MCF 10A (cell line): ENCODE results near the gene SLC17A2. TPM values are rescaled to one million over a fixed set of nuclear protein-coding genes. Genes with fewer than 3 reads are reported as not detected.
A peak's percentile ranks its signal among the peaks of the same experiment; 100 is the strongest.

ENCODE experiments used
- BruUV-seq: library from RNA; stranded (reverse); fragments of 400-500 nt; replicated peaks from 2 replicates; lab custom pipeline; 2021; lab: Mats Ljungman, UMichigan
- CTCF ChIA-PET: fragments of 300-600 bp; sonication (Branson Sonifier 250); formaldehyde crosslinking; extraction: SDS; loops from one replicate; lab custom pipeline; 2021; ENCODE audit warnings: antibody characterized with exemption, inconsistent platforms; lab: Yijun Ruan, JAX
- POLR2A ChIA-PET: fragments of 300-600, 350-650 bp; sonication (Branson Sonifier 250); formaldehyde crosslinking; extraction: SDS; loops from one replicate; lab custom pipeline; 2020; ENCODE audit warnings: antibody characterized with exemption, inconsistent platforms; lab: Yijun Ruan, JAX
- DNase-seq: peaks from one replicate; pipeline ENCODE4 v3.0.0-alpha.2; 2018; ENCODE audit not compliant: unreplicated experiment
- H3K27ac Mint-ChIP-seq: one replicate; pipeline ENCODE4 v1.8.0; 2022; ENCODE audit warnings: mild to moderate bottlenecking, low read depth, mixed read lengths; ENCODE audit not compliant: unreplicated experiment
- H3K27me3 Mint-ChIP-seq: one replicate; pipeline ENCODE4 v1.8.0; 2022; ENCODE audit warnings: mixed read lengths; ENCODE audit not compliant: insufficient read depth, unreplicated experiment
- H3K36me3 Mint-ChIP-seq: one replicate; pipeline ENCODE4 v1.8.0; 2022; ENCODE audit warnings: mild to moderate bottlenecking, moderate library complexity, mixed read lengths; ENCODE audit not compliant: insufficient read depth, unreplicated experiment
- H3K4me1 Mint-ChIP-seq: one replicate; pipeline ENCODE4 v1.8.0; 2022; ENCODE audit warnings: mixed read lengths; ENCODE audit not compliant: insufficient read depth, unreplicated experiment
- H3K4me3 Mint-ChIP-seq: one replicate; pipeline ENCODE4 v1.8.0; 2022; ENCODE audit warnings: mild to moderate bottlenecking, moderate library complexity, mixed read lengths; ENCODE audit not compliant: unreplicated experiment
- H3K9me3 Mint-ChIP-seq: one replicate; pipeline ENCODE4 v1.8.0; 2022; ENCODE audit warnings: mixed read lengths; ENCODE audit not compliant: unreplicated experiment
- intact Hi-C: fragments of 100-400 bp; cut with micrococcal nuclease; formaldehyde crosslinking; loops from 2 replicates; pipeline ENCODE4 v1.14.1; 2022
- total RNA-seq: library from RNA; stranded (reverse); gene quantifications from 2 replicates; pipeline ENCODE4 v1.2.3, GENCODE V29; 2022
- TF ChIP-seq, protein P1 (sequence below): fragments of 200-600 bp; IDR thresholded peaks from one replicate; pipeline ENCODE4 v1.8.0; 2022; ENCODE audit warnings: antibody characterized with exemption, mild to moderate bottlenecking; ENCODE audit not compliant: unreplicated experiment

The SLC17A2 gene
- total RNA-seq, 1 experiment from 2014 or later = not detected

DNA sequence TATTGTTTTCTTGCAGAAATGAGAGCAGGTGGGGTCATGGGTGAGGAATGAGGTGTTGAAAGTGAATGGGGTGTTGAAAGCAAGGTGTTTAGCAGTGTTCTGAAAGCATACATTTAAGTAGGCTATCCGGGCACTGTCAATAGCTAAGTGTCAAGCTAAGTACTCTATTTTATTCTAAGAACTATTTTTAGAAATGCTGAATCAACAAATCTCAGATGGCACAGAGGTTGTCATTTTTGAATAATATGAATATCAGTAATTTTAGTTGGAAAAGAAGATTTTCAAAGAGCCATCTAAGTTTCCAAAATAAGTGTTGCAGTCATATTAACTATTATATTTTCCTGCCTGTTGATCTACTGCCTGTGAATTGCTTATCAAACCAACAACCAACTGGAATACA, 34.7 kb downstream of the SLC17A2 start:
- no TSS peak for BruUV-seq
- Mint-ChIP-seq H3K4me3 (no peak overlapping the region), H3K27me3 (no peaks in the 10 kb centered on the region), H3K36me3 (no peaks in the 10 kb centered on the region), H3K27ac (no peak overlapping the region), H3K4me1 (no peaks in the 10 kb centered on the region), H3K9me3 (no peaks in the 10 kb centered on the region)
- no peak for DNase-seq
- POLR2A ChIA-PET = no interaction called here
- CTCF ChIA-PET = interaction anchor here (1.1 kb wide), 1 partner anchor 25 kb away, joined by 3 read pairs; no protein-coding TSS in a partner anchor
- intact Hi-C loops = no loop called here
- TF ChIP-seq, protein P1, sequence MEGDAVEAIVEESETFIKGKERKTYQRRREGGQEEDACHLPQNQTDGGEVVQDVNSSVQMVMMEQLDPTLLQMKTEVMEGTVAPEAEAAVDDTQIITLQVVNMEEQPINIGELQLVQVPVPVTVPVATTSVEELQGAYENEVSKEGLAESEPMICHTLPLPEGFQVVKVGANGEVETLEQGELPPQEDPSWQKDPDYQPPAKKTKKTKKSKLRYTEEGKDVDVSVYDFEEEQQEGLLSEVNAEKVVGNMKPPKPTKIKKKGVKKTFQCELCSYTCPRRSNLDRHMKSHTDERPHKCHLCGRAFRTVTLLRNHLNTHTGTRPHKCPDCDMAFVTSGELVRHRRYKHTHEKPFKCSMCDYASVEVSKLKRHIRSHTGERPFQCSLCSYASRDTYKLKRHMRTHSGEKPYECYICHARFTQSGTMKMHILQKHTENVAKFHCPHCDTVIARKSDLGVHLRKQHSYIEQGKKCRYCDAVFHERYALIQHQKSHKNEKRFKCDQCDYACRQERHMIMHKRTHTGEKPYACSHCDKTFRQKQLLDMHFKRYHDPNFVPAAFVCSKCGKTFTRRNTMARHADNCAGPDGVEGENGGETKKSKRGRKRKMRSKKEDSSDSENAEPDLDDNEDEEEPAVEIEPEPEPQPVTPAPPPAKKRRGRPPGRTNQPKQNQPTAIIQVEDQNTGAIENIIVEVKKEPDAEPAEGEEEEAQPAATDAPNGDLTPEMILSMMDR = no peak

DNA sequence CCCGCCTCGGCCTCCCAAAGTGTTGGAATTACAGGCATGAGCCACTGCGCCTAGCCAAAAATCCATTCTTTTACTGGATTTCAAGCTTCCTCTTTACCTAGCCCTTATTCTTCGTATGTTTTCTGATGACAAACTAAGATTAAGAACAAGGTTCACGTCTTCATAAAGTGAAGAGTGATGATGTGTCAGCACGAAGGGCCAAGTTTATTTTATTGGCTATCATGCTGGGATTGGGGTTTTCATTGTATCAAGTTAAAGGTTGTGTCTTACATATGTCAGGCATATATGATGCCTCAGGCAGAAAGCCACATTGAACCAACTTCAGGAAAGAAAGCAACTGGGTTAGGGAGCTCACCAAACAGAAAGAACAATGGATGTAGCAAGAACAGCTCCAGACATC, 36.7 kb downstream of the SLC17A2 start:
- ChIA-PET POLR2A (no interaction called here), CTCF (interaction anchor here (0.6 to 1.3 kb wide), 4 partner anchors 110 to 1610 kb away, joined by 3 to 4 read pairs (median 3); no protein-coding TSS in a partner anchor)
- Mint-ChIP-seq H3K27ac (no peak overlapping the region), H3K27me3 (no peaks in the 10 kb centered on the region), H3K9me3 (no peaks in the 10 kb centered on the region), H3K4me3 (no peak overlapping the region), H3K4me1 (no peaks in the 10 kb centered on the region), H3K36me3 (no peaks in the 10 kb centered on the region)
- BruUV-seq = no TSS peak
- intact Hi-C loops = loop anchor here (5.0 kb wide), 4 partner anchors 49 to 671 kb away; no protein-coding TSS in a partner anchor
- TF ChIP-seq, protein P1 = no peak
- DNase-seq = no peak

DNA sequence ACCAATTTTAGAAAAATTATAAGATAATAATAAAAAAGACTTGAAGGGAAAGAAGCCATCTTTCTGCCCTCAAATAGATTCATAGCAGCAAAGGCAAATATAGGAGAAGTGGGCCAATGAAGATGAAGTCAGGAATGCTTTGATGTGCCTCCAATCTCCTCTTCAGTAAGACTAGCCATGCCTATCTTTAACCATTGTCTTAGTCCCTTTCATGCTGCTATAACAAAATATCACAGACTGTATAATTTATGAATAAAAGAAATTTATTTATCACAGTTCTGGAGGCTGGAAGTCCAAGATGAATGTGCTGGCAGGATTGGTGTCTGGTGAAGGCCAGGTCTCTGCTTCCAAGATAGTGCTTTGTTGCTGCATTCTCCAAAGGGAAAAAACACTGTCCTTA, 37.6 kb downstream of the SLC17A2 start:
- Mint-ChIP-seq H3K9me3 (no peaks in the 10 kb centered on the region), H3K4me1 (no peaks in the 10 kb centered on the region), H3K27ac (no peak overlapping the region), H3K36me3 (no peaks in the 10 kb centered on the region), H3K4me3 (no peak overlapping the region), H3K27me3 (no peaks in the 10 kb centered on the region)
- BruUV-seq = no TSS peak
- TF ChIP-seq, protein P1 = no peak
- ChIA-PET POLR2A (no interaction called here), CTCF (interaction anchor here (0.7 to 2.0 kb wide), 3 partner anchors 109 to 1609 kb away, joined by 3 to 7 read pairs (median 4); no protein-coding TSS in a partner anchor)
- intact Hi-C loops = loop anchor here (5.0 kb wide), 4 partner anchors 49 to 671 kb away; no protein-coding TSS in a partner anchor
- DNase-seq = no peak

DNA sequence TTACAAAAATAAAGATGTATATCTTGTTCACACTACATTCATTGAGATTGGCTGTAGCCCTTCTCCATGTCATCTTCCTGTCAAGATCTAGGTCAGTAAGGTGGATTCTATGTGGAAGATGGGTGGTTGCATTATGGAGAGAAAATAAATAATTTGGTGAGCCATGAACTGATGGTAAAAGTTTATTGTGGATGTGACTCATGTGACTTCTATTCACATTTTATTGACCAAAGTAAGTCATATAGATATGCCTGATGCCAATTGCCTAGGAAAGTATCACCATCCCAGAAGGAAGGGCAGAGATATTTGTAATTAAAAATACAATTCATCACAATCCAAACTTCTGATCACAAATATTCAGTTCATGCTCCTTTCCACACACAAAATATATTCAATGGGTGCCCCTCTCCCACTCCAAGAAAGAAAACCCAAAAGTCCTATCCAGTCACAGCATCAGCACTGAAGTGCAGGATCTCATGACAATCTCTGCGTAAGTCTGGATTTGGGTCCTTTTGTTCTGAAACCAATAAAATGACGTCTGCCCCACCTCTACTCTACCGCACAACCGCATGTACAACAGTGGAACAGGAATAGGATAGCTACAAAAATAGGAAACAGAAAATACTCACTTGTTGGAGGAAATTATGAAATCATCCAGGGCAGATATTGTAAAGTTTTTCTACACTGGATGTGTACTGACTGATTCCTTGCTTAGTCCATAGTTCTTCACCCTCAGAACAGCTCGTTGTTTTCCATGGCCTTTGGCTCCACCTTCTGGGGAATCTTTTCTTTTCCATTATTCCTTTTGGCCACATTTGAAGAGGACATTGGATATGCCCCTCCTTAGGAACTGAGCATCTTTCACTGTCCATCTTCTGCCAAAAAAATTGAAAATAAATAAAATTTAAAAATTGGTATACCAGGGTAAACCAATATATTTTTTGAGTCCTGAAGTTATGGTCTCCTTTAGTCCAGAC, 40.3 kb downstream of the SLC17A2 start:
- TF ChIP-seq, protein P1 = peak; percentile 60
- peak; percentile 75 for DNase-seq
- no peaks in the 10 kb centered on the region for H3K4me1 Mint-ChIP-seq
- no peaks in the 10 kb centered on the region for H3K9me3 Mint-ChIP-seq
- POLR2A ChIA-PET = interaction anchor here (0.6 to 1.8 kb wide), 5 partner anchors 20 to 269 kb away, joined by 3 to 6 read pairs (median 4); no protein-coding TSS in a partner anchor
- CTCF ChIA-PET = interaction anchor here (0.5 to 3.2 kb wide), 15 partner anchors 9 to 1363 kb away, joined by 3 to 23 read pairs (median 4); partner anchors contain the start of genes CARMIL1 and SLC17A3
- H3K4me3 Mint-ChIP-seq = no peak overlapping the region
- intact Hi-C loops = loop anchor here (1.0 to 5.0 kb wide), 8 partner anchors 52 to 668 kb away; no protein-coding TSS in a partner anchor
- H3K27ac Mint-ChIP-seq = no peak overlapping the region
- H3K27me3 Mint-ChIP-seq = no peaks in the 10 kb centered on the region
- no TSS peak for BruUV-seq
- H3K36me3 Mint-ChIP-seq = no peaks in the 10 kb centered on the region
